Esophagus mucosa (tissue), 1 donor: ENCODE data around the gene CPSF4L. TPM values are rescaled to one million over a fixed set of nuclear protein-coding genes. Genes with fewer than 3 reads are reported as not detected.
A peak's percentile ranks its signal among the peaks of the same experiment; 100 is the strongest.

Experiments used
- ATAC-seq: fragments of 200-7000 bp; cut with Tn5 transposase; one replicate; pipeline ENCODE4 v1.9.1; 2020
- total RNA-seq: library from RNA; stranded (reverse); gene quantifications from one replicate; pipeline ENCODE4 v1.2.4, GENCODE V29; 2023
- donor health status: DM: yes; HTN: yes; CAD: no.

The CPSF4L gene
- total RNA-seq, 1 donor from 2014 or later: not detected

DNA sequence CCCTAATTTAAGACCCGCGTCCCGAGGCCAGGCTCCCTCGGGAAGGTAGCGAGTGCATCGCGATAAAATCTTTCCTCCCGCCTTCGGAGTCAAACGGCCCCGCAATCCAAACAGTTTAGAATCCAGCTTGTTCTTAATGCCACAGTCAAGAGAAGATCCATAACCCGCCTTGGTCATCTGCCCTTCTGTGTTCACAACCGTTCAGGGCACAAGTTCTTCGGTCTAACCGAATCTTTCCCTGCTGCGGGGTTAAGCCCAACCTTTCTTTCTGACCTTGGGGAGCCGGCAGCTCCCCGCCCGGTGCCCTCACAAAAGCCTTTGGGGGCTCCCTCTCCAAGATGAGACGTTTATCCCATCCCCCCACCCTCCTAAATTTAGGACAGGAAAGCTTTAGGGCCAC lies 30.3 kb downstream of the CPSF4L start:
- no peak for ATAC-seq

GRCh38 chr17:73230088-73230487 lies 31.6 kb downstream of the CPSF4L start:
- ATAC-seq: no peak

- ATAC-seq: peak; percentile 53
Measured at GRCh38 chr17:73228748-73229236, 32.9 kb downstream of the CPSF4L start.

- no peak for ATAC-seq
Measured at GRCh38 chr17:73227944-73228343, 33.7 kb downstream of the CPSF4L start.

- no peak for ATAC-seq
Measured at GRCh38 chr17:73227379-73227778, 34.3 kb downstream of the CPSF4L start.

- ATAC-seq: no peak
Measured at GRCh38 chr17:73226556-73227172, 35.0 kb downstream of the CPSF4L start.

- peak; percentile 47 for ATAC-seq
Measured at GRCh38 chr17:73224663-73225305, 36.9 kb downstream of the CPSF4L start.

- ATAC-seq: no peak
Measured at GRCh38 chr17:73224237-73224636, 37.4 kb downstream of the CPSF4L start.

DNA sequence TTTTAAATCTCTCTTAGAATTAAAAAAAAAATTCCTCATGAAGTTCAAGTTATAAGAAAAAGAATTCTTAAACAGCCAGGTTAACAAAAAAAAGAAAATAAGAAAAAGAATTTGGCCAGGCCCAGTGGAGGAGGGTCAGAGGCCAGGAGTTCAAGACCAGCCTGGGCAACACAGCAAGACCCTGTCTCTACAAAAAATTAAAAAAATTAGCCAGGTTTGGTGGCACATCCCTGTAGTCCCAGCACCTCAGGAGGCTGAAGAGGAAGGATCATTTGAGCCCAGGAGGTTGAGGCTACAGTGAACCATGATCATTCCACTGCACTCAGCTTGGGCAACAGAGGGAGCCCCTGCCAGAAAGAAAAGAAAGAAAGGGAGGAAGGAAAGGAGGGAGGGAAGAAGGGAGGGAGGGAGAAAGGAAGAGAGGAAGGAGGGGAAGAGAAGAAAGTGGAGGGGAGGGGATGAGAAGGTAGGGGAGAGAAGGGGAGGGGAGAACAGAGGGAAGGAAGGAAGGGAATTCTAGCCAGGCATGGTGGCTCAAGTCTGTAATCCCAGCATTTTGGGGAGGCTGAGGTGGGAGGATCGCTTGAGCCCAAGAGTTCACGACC lies 38.0 kb downstream of the CPSF4L start:
- ATAC-seq: no peak

DNA sequence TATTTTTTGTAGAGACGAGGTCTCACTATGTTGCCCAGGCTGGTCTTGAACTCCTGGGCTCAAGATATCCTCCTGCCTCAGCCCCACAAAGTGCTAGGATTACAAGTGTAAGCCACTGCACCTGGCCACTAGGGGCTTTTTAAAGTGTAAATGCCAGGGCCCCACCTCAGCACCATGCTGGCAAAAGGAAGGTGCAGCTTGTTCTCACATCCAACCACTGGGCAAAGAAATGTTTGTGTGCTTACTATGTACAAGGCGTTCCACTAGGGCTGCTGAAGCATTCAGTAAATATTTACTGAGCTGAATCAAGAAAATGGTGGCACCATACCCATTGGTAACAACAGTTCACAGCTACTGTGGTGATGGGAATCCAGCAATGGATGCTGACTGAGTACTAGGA lies 46.2 kb downstream of the CPSF4L start:
- no peak for ATAC-seq

- no peak for ATAC-seq
Measured at GRCh38 chr17:73214851-73215250, 46.8 kb downstream of the CPSF4L start.

DNA sequence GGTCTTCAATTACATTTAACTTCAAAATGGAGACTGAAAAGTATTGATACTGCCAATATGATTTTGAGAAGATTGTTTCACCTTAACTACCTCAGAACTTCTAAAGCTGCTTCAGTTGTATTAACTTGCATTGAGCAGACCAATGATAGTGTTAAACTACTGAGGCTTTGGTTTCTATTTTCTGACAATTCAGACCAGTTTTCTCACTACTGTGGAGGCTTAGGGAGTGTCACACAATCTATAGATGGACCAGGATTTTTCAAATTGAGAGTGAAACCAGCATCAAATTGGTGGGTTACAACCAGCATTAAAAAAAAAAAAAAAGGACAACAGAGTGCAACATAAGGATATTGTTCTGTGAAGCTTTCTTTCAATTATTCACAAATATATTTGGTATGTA lies 47.7 kb downstream of the CPSF4L start:
- no peak for ATAC-seq

- ATAC-seq: no peak
Measured at GRCh38 chr17:73211745-73212144, 49.9 kb downstream of the CPSF4L start.

DNA sequence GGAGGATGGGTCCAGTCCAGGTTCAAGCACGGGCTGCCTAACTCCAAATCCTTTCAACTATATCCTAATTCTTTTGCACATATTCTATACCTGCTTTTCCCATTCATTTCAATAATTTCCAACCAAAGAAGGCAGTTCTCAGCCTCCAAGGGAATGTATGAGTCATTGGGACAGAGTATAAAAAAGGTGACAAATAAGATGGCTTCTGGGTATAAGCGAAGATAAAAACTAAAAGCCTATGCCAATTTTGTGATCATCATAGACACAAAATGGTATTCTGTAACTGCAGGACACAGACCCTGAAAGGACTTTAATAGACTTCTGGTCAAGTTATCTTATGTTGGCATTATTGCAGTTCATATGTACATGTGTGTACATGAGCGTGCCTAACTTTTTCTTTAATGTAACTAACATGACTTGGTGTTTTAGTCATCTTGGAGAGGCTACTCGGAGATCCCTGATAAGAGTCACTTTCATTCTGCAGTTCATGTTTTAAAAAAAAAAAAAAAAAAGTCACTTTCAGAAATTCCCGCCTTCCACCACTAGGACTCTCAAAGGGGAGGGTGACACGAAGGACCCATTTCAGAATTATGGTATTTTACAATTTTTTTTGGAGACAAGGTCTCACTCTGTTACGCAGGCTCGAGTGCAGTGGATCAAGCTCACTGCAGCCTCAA lies 51.5 kb downstream of the CPSF4L start:
- no peak for ATAC-seq

DNA sequence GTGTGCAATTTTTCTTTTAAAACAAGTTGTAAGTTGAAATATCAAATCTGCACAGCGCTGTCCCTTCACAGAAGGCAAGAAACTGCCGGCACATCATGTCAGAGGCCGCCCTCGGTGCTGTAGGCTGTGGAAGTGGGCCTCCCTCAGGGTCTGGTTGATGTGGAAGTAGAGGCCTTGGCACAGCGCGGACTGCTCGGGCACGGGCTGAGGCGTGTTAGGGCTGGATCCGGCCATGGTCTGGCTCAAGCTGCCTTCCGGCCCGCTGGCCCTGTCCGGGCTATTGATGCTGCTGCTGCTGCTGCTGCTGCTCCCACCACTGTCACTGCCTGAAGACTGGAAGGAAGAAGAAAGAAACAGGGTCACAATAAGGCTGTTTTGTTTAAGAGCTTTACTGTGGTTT lies 52.2 kb downstream of the CPSF4L start:
- peak; percentile 47 for ATAC-seq

DNA sequence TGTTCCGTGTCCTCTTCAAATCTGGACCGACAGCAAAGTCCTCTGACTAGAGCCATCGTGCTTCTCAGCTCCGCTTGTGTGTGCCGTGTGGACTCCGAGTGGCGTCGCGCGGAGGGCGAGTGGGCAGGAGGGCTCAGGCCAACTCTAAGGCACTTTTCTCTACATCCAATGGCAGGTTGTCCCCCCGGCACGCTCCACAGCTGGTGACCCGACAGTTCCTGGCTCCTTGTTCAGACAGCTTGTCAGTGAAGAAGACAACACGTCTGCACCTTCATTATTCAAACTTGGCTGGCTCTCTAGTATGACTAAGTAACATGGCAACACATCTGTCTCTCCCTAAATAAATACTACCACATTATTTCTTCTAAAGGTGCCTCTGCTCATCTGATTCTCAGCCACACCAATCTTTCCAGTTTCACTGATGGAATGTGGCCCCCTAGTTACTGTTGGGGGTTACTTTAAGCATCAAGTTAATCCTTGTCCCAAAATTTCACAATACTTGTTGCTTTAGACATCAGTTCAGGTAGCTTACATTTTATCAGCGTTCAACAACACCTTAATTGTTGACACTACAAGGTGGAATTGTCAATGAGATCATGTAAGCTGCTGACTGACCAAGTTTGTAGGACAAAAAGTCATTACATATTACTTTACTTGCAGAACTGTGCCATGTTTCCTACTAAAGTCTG lies 53.4 kb downstream of the CPSF4L start:
- ATAC-seq: no peak

- ATAC-seq: no peak
Measured at GRCh38 chr17:73205459-73205961, 56.2 kb downstream of the CPSF4L start.

DNA sequence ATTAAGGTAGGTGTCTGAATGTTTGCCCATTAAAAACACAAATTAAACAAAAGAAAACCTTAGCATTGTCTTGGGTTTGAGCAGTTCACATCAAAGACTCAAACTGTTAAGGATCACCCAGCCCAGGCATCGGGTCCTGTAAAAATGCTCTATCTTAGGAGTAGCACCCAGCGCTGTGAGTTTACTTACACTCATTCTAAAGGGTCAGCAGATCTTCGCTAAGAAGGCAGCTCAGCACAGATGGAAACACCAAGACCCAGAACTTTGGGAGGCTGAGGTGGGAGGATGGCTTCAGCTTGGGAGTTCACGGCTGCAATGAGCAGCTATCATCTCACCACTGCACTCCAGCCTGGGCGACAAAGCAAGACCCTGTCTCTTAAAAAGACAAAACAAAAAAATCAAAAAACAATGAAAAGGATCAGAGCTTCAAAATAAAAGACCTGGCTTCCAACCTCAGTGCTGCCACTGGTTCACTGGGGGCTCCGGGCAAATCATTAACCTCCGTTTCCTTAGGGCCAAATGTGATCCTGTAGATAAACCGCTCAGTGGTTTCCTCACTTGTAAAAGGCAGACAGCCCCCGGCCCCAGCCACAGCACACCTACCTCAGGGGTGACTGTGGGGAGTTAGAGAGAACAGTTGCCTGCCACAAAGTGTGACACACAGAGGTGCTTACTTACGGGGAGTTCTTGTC lies 57.7 kb downstream of the CPSF4L start:
- ATAC-seq: no peak

DNA sequence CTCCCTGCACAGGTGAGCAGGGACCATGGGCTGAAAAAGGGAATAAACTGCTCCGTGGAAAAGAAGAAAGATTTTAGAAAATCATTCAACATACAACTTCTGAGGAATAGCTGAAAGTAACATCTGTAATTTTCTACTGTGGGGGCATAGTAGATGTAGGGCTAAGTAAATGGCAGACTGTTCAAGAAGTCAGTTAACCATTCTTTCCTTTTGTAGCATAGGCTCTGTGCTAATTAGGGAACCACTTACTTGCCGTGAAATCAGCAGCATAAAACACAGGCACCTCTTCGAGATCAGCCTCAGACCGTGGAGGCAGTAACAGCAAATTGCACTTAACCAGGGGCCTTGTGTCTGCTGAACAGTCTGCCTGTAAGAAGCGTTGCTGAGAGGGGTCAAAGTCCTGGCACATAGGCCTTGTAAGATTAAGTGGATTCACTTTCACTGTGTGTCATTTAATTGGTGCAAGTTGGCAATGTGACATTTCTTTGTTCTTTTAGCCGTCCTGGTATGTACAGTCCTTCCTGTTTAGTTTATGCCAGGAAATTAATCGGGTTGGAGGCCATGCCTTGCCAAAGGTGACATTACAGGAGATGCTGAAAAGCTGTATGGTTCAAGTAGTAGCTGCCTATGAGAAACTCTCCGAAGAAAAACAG lies 58.4 kb downstream of the CPSF4L start:
- ATAC-seq: peak; percentile 49

DNA sequence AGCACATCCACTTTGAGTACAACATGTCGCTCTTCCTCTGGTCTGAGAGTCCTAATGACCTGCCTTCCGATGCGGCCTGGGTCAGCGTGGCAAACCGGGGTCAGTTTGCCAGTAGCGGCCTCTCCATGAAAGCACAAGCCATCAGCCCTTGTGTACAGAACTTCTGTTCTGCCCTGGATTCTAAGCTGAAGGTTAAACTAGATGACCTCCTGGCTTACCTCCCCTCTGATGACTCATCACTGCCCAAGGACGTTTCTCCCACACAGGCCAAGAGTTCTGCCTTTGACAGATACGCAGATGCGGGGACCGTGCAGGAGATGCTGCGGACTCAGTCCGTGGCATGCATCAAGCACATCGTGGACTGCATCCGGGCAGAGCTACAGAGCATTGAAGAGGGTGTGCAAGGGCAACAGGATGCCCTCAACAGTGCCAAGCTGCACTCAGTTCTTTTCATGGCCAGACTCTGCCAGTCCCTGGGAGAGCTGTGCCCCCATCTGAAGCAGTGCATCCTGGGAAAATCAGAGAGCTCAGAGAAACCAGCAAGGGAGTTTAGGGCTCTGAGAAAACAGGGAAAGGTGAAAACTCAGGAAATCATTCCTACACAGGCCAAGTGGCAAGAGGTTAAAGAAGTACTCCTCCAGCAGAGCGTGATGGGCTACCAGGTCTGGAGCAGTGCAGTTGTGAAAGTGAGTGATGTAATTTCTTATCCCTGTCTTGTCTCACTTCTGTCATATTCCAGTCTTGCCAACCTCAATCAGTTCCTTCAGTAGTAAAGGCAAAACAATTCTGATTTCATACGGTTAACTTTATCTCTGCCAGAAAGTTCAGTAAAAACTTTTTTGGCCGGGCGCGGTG lies 60.2 kb downstream of the CPSF4L start:
- ATAC-seq: no peak
